Adrenal gland (tissue), 5 donors: ENCODE results near the gene SSH3.

Source experiments
- POLR2A ChIP-seq, 2 donors: fragments of 450-650 bp; IDR thresholded peaks; one replicate each; pipeline ENCODE4 v1.6.1; 2017; ENCODE audit warnings: antibody characterized with exemption in 2 of 2, mild to moderate bottlenecking in 2 of 2, moderate library complexity in 1 of 2
- TF ChIP-seq, protein P1 (sequence below), 6 experiments: fragments of 450-650 bp in 4 of 6; fragments of 200-600 bp in 2 of 6; sonication (generic) in 1 of 6; IDR thresholded peaks; 1 replicate in 5 of 6; 2 replicates in 1 of 6; pipeline versions ENCODE4 v1.5.1 to v1.8.0; 2016 to 2021; ENCODE audit warnings: antibody characterized with exemption in 6 of 6, mild to moderate bottlenecking in 2 of 6, moderate library complexity in 1 of 6
- donor health status: DM: no; HTN: no; CAD: no.

DNA sequence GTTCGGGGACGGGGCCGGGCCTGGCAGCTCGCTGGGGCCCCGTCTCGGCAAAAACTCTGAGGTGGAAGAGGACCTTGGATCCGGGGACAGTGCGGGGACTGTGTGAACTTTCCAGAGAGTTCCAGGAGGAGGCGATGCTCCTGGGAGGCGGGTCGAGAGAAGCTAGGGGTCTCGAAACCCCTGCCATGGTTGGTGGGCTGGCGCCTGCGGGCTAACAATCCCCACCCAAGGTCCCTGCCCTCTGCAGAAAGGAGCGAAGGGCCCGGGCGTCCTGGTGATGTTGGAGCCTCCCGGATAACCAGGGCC, 41.7 kb upstream of the SSH3 start:
- TF ChIP-seq, protein P1, sequence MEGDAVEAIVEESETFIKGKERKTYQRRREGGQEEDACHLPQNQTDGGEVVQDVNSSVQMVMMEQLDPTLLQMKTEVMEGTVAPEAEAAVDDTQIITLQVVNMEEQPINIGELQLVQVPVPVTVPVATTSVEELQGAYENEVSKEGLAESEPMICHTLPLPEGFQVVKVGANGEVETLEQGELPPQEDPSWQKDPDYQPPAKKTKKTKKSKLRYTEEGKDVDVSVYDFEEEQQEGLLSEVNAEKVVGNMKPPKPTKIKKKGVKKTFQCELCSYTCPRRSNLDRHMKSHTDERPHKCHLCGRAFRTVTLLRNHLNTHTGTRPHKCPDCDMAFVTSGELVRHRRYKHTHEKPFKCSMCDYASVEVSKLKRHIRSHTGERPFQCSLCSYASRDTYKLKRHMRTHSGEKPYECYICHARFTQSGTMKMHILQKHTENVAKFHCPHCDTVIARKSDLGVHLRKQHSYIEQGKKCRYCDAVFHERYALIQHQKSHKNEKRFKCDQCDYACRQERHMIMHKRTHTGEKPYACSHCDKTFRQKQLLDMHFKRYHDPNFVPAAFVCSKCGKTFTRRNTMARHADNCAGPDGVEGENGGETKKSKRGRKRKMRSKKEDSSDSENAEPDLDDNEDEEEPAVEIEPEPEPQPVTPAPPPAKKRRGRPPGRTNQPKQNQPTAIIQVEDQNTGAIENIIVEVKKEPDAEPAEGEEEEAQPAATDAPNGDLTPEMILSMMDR (IDR thresholded peaks at IDR 0.05): no peak
- TF ChIP-seq POLR2A (IDR thresholded peaks at IDR 0.05): no peak
